GM10266 (cell line): ENCODE results near the gene TBXA2R.

Experiments used
- DNase-seq: peaks from one replicate; pipeline ENCODE4 v3.0.0; 2012; ENCODE audit errors: extremely low spot score
- TF ChIP-seq, protein P1 (sequence below): IDR thresholded peaks from 2 replicates; pipeline ENCODE4 v1.5.1; 2012; ENCODE audit warnings: mild to moderate bottlenecking, low read depth; ENCODE audit not compliant: control insufficient read depth, insufficient read depth; ENCODE audit errors: missing control alignments

Gene TBXA2R

GRCh38 chr19:3606690-3607289 is at the start of gene TBXA2R:
TBXA2R (minus strand) TSS chr19:3606875; CDS start chr19:3600634, 6,241 bp downstream.
- TF ChIP-seq, protein P1, sequence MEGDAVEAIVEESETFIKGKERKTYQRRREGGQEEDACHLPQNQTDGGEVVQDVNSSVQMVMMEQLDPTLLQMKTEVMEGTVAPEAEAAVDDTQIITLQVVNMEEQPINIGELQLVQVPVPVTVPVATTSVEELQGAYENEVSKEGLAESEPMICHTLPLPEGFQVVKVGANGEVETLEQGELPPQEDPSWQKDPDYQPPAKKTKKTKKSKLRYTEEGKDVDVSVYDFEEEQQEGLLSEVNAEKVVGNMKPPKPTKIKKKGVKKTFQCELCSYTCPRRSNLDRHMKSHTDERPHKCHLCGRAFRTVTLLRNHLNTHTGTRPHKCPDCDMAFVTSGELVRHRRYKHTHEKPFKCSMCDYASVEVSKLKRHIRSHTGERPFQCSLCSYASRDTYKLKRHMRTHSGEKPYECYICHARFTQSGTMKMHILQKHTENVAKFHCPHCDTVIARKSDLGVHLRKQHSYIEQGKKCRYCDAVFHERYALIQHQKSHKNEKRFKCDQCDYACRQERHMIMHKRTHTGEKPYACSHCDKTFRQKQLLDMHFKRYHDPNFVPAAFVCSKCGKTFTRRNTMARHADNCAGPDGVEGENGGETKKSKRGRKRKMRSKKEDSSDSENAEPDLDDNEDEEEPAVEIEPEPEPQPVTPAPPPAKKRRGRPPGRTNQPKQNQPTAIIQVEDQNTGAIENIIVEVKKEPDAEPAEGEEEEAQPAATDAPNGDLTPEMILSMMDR, result no peak
- DNase-seq, result peak; percentile 80

DNA sequence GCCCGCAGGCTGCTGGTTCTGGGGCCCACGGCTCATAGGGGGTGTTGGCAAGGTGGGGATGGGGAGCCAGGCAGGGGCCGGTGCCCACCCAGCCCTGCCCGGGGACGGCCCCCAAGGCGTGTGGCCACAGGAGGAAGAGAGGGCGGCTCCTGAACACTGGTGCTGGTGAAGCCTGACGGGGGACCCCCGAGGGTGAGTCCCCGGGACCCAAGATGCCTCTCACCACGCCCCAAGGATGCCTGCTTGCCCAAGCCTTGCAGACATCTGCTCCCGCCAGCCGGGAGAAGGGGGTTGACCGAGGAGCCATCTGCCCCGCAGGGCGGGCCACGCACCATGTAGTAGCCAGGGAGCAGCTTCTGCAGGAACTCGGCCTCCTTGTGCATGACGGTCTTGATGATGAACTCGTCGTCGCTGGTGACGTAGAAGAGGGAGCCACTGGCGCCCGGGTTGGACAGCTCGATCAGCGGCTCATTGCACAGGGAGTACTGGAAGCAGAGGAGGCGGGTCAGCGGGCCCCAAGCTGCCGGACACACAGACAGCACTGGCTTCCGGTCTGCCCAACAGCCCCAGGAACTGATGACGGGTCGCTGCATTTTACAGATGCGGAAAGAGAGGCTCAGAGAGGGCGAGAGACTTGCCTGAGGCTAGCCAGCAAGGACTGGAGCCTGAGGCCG is 49.5 kb upstream of the TBXA2R start:
- TF ChIP-seq, protein P1, result no peak
- DNase-seq, result no peak

DNA sequence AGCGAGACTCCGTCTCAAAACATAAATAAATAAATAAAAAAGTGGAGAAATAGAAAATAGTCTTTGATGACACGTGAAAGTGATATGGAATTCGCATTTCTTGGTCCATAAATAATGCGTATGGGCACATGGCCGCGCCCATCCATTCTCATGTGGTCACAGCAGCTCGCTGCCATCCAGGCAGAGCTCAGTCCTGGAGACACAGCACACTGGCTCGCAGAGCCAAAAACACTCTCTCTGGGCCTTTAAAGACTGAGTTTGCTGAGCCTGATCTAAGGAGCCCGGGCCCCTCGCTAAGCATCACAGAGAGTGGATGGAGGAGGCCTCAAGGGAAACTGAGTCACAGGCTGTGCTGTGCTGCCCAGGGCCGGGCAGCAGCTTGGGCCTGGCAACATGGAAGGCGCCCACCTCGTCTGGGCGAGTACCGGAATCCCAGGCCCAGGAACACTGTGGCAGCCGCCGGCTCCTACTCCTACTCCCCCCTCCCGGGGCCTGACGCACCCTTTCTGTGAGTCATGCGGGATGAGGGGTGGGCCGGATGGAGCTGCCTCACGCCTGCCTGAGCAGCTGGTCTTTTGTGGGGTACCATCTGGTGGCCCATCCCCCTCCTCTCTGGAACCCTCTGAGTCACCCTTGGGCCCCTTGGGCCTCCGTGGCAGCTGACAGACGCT is 48.9 kb upstream of the TBXA2R start:
- no peak for DNase-seq
- TF ChIP-seq, protein P1, result no peak

DNA sequence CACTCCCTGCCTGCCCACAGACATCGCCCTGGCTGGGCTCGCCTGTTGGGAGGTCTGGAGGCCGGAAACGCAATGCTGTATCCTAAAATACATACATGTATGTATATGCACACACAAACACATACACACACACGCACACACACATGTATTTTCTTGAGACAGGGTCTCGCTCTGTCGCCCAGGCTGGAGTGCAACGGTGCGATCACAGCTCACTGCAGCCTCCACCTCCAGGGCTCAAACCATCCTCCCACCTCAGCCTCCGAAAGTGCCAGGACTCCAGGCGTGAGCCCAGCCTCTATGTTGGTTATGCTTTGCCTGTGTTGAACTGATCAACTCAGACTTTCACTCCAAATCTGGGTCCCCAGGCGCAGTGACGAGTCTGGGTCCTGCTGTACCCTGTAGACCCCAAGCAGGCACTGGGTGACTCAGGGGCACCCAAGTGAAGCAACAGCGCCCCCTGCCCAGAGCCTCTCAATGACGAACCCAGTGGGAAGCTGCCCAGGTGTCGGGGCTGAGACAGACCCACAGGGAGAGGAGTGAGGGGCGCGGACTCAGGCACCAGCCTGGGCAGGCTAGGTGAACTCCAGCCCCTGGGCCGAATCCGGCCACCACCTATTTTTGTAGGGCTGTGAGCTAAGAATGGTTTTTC is 47.3 kb upstream of the TBXA2R start:
- no peak for DNase-seq

GRCh38 chr19:3653081-3653795 is 46.6 kb upstream of the TBXA2R start:
- no peak for DNase-seq
- TF ChIP-seq, protein P1, result no peak

More for the DNA sequence above, 47.3 kb upstream of the TBXA2R start:
- TF ChIP-seq, protein P1, result no peak

GRCh38 chr19:3652422-3652821 is 45.7 kb upstream of the TBXA2R start:
- no peak for DNase-seq
- TF ChIP-seq, protein P1, result no peak
